ENCODE data around the gene LRRC23.

LRRC23 gene

DNA sequence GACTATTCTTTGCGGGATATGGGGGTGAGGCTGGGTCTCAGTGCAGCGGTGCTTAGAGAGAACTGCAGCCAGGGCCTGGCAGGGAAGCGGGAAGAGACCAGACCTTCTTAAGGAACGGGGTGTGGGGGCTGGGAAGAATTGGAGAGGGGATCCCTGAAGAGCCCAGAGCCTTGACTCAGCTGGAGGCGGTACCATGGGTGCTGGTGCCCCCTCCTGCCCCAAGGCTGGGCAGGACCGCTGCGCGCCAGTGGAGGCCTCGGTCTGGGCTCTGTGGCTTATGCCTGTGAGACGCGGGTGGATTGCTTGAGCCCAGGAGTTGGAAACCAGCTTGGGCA, 37.7 kb downstream of the LRRC23 start:
- no peak for DNase-seq (ENCODE audit: low read depth in 1 of 2, low spot score in 1 of 2)

DNA sequence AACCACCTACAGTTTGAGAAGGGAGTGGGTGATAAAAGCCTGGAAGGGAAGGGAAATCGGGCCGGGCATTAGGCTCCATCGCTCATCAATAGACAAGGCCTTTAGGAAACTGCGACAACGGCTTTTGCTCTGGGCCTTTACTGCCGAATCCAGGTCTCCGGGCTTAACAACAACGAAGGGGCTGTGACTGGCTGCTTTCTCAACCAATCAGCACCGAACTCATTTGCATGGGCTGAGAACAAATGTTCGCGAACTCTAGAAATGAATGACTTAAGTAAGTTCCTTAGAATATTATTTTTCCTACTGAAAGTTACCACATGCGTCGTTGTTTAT, 38.7 kb downstream of the LRRC23 start:
- DNase-seq (ENCODE audit: low read depth in 1 of 2, low spot score in 1 of 2): peak; percentile 56 to 63

DNA sequence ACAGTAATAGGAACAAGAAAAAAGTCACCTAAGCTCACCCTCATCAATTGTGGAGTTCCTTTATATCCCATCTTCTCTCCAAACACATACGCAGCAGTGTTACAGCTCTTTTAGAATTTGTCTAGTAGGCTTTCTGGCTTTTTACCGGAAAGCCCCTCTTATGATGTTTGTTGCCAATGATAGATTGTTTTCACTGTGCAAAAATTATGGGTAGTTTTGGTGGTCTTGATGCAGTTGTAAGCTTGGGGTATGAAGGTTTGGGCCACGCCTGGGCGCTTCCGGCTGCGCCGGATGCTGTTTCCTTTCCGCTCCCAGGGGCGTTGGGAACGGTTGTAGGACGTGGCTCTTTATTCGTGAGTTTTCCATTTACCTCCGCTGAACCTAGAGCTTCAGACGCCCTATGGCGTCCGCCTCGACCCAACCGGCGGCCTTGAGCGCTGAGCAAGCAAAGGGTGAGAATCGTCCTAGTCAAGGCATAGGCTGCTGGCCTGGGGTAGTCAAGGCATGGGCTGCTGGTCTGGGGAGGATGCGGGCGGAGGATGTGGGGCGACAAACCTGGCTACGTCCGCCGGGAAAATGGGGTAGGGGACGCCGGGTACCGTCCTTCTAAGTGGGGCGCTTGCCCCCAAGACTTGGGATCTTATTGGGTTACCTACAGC, 39.2 kb downstream of the LRRC23 start, which contains the start of the genes C12orf57 and RNU7-1:
Gene C12orf57 (plus strand): TSS at position 301 of the 659 bp plus-strand sequence. CDS start 100 bp downstream, at position 401.
Gene RNU7-1 (plus strand): TSS at position 95 of the 659 bp plus-strand sequence.
- peak in 1 of 2 donors; percentile 68 for DNase-seq (ENCODE audit: low read depth in 1 of 2, low spot score in 1 of 2)

DNA sequence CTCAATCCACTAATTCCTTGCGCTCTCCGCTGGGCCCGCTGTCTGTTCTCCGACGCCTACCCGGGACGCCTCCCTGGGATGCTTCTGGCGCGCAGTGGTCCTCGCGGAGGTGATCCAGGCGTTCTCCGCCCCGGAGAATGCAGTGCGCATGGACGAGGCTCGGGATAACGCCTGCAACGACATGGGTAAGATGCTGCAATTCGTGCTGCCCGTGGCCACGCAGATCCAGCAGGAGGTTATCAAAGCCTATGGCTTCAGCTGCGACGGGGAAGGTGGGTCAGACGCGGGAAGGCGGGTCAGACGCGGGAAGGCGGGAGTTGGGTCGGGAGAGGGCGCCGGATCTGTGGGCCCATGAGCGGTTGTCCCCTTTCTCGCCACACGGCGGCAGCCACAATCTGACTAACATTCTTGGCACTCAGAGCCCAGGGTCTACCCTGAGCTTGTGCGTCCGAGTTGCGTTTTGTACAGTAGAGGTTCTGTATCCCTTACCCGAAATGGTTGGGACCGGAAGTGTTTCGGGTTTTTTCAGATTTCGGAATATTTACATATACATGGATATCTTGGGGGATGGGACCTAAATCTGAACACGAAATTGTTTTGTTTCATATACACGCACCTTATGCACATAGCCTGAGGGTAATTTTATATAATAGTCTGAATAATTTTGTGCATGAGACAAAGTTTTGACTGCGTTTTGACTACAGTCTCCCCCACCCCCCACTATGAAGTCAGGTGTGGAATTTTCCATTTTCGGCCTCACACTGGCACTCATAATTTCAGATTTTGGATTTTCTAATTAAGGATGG, 40.0 kb downstream of the LRRC23 start:
- DNase-seq (ENCODE audit: low read depth in 1 of 2, low spot score in 1 of 2): peak; percentile 66 to 74

DNA sequence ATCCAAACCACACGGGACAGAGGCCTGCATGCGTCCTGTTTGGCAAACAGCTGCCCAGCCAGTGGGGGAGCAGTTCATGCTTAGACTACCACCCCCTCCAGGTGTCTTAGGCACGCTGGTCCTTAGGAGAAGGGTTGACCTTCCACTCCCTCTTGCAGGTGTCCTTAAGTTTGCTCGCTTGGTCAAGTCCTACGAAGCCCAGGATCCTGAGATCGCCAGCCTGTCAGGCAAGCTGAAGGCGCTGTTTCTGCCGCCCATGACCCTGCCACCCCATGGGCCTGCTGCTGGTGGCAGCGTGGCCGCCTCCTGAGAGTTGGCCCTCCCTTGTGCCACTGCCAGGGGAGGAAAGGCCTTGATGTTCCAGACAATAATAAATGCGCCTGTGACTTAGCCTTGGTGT, 41.0 kb downstream of the LRRC23 start:
- DNase-seq (ENCODE audit: low read depth in 1 of 2, low spot score in 1 of 2): no peak

DNA sequence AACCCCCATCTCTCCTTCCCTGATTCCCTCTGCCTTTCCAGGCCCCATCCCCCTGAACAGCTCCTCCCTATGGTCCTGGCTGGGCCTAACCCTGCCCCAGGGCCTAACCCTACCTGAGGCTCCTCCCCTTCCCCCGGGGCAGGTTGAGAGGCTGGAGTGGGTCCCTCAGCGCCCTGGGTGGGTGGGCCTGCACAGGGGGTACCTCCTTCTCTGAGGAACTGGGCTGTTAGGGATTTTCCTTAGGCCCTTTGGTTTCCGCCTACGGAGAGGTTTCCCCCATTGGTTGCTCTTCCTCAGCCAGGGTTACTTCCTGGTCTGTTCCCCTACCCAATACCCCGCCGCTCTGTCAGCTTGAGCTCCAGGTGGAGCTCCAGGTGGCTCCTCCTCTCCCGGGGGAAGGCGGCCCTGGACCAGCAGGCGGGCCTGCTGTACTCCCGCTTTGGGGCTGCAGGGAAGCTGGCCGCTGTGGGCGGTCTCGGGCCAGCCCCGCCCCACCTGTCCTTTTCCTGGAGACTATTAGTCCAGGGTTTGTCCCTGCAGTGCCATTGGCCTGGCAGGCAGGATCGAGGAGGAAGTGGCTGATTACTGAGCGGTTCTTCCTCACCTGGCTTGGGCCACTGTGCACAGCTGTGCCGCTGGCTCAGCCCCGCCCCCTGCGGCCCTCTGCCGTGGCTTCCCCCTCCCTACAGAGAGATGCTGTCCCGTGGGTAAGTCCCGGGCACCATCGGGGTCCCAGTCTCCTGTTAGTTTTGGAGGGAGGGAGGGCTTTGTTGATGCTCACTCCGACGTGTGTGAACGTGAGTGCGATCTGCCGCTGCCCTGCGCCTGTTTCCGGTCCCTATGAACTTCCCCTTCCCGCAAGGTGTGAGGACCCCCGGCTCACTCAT, 41.7 kb downstream of the LRRC23 start:
- no peak for DNase-seq (ENCODE audit: low read depth in 1 of 2, low spot score in 1 of 2)

DNA sequence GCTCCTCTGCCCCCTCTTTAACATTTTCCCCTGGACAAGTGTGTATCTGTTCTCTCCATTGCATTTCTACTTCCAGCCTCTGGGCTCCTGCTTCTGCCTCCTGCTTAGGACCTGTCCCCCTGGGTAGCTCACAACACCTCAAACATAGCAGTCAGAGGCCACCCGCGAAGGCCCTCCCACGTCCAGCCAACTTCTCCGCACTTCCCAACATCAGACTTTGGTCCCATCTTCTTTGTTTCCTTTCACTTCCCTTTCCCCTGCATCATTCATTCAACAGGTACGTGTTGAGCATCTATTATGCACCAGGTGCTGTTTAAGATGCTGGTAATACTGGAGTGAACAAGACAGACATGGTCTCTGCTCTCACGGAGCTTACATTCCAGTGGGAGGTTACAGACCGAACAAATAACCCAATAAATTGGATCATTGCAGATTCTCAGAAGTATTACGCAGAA, 42.3 kb downstream of the LRRC23 start:
- DNase-seq (ENCODE audit: low read depth in 1 of 2, low spot score in 1 of 2): no peak

DNA sequence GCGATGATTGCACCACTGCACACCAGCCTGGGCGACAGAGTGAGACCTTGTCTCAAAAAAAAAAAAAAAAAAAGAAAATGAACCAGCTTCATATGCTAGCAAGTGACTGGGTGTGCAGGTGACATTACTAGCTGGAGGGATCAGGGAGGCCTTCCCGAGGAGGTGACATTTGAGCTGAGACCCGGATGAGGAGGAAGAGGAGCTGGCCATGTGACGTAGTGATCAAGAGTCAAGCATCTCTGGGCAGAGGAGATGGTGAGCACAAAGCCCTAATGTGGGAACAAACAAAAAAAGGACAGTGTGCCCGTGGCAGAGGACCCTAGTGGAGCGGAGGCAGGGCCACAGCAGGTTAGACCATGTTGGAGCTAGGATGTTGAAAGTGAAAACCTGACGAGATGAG, 43.0 kb downstream of the LRRC23 start:
- no peak for DNase-seq (ENCODE audit: low read depth in 1 of 2, low spot score in 1 of 2)

DNA sequence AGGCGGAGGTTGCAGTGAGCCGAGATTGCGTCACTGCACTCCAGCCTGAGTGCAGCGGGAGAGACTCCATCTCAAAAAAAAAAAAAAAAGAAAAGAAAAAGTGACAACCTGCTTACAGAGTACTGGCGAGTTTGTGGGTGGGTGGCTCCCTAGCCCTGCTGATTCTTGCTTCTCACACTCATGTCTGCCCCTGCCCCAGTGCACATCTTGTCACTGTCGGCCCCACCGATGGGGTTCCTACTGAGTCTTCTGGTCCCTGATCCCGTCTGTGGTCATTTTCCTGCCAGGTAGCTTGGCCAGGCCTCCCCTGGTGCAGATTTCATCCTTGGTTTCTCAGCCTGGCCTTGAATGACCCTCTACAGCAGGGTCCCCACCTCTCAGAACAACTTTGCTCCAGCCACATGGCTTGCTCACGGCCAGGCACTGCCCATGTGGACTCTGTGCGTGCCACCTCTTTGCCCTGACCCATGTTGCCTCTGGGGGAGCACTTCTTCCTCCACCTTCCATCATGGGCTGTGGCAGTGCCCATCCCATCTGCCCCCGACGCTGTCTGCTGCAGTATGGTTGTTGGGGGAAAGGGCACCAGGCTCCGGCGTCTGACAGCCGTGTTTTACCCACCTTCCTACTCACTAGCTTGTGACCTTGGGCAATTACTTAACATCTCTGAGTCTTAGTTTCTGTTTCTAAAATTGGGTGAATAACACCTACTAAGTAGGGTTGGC, 44.4 kb downstream of the LRRC23 start:
- DNase-seq (ENCODE audit: low read depth in 1 of 2, low spot score in 1 of 2): no peak

DNA sequence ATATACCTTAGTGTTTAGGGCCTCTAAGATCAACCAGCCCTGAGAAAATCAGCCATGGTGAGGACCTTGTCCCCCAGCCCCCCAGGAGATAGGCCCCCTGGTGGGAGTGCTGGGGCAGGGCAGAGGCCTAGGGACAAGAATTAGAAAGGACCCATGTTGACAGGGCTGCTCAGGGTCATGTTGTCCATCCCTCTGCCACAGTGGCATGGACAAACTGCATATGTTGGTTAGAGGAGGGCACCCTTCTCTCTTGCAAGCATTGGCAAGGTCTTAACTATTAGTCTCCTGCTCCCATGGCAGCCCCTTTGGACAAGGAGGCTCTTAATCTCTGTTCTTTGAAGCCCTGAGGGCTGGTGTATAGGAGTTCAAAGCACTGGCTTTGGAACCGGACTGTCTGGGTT, 45.8 kb downstream of the LRRC23 start:
- no peak for DNase-seq (ENCODE audit: low read depth in 1 of 2, low spot score in 1 of 2)

DNA sequence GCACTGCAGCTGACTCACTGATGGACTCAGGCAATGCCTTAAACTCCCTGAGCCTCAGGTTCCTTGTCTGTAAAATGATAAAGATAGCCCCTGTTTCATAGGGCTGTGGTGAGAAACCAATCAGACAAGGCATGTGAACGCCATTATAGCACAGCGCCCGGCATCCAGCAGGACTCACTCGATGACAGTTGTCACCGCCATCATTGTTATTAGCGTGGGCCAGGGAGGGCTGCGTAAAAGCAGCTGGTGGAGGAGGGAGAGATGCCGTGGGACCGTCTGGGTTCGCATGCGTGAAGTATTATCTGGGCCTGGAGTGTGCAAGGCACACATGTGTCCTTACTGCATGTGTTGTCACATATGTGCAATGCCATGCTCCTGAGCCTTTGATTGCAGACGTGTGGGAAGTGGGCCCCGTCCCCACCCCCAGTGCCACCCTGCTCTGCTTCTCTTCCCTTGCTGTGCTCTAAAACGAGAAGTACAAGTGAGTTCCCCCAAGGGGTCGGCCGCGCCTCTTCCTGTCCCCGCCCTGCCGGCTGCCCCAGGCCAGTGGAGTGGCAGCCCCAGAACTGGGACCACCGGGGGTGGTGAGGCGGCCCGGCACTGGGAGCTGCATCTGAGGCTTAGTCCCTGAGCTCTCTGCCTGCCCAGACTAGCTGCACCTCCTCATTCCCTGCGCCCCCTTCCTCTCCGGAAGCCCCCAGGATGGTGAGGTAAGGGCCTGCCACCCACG, 46.4 kb downstream of the LRRC23 start, which contains the start of gene PTPN6:
Gene PTPN6 (plus strand): TSS at position 546 of the 730 bp plus-strand sequence. CDS start 157 bp downstream, at position 703.
- no peak for DNase-seq (ENCODE audit: low read depth in 1 of 2, low spot score in 1 of 2)

DNA sequence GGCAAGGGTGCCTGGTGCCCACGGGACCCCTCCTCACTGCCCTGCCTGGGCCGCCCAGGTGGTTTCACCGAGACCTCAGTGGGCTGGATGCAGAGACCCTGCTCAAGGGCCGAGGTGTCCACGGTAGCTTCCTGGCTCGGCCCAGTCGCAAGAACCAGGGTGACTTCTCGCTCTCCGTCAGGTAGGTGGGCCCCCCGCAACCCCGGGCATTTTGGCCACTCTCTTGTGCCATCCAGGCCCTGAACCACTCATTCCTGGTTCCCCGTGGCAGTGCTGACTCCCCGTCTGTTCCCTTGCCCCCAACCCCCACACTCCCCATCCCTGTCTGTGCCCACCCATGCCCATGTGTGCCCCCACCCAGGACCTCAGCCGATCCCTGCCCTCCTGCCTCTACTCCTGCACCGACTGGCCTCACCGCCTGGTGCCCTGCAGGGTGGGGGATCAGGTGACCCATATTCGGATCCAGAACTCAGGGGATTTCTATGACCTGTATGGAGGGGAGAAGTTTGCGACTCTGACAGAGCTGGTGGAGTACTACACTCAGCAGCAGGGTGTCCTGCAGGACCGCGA, 47.0 kb downstream of the LRRC23 start:
- no peak for DNase-seq (ENCODE audit: low read depth in 1 of 2, low spot score in 1 of 2)

DNA sequence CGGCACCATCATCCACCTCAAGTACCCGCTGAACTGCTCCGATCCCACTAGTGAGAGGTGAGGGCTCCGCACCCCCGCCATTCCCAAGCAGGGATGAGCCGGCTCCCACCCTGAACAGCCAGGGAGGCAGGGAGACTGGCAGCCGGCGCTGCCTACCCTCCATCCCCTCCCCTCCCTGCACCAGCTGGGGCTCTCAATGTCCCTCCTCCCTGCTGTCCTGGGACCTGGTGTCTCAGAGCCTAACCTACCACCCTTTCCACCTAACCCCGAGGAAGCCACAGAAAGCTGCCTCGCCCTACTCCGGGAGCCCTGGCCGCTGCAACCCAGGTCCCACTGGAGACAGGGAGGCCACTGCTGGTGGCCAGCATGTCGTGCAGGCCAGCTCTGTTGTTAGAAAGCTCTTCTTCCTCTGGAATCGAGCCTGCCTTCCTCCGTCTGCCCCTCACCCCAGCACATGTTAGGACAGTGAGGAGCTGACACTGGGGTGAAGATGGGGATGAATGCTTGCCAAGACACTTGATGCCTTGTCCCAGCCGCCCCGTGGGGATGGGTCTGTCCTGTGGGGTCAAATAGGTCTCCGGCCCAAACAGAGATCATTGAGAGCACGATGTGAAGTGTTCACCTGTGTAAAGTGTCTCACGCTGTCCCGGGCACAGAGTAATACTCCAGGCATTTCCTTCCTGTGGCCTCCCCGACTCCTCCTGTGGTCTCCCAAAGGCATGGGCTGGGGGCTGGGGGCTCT, 47.7 kb downstream of the LRRC23 start:
- no peak for DNase-seq (ENCODE audit: low read depth in 1 of 2, low spot score in 1 of 2)

DNA sequence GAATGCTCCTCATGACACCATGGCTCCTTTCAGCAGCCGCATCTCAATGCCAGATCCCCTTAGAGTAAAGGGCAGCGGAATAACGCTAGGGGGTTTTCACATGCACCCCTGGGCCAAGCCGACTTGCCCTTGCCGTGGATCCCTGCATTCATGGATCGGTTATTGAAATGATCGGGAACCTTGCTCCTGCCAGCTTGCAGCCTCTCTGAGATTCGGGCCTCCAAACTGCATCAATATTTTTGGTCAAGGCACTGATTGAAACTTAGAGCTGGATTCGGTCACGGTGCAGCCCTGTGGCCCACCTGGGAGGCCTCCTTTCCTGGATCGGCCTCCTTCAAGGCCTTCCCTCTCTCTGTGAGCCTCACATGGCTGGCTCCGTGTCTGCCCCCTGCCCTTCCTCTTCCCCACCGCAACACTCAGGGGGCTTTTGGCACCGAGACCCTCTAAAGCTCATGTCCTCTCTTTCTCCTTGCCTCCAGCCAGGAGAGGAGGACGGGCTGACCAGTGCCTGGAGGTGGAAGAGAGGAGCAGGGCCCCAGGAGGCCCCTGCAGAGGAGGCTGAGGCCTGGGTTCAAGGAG, 48.3 kb downstream of the LRRC23 start:
- DNase-seq (ENCODE audit: low read depth in 1 of 2, low spot score in 1 of 2): no peak

DNA sequence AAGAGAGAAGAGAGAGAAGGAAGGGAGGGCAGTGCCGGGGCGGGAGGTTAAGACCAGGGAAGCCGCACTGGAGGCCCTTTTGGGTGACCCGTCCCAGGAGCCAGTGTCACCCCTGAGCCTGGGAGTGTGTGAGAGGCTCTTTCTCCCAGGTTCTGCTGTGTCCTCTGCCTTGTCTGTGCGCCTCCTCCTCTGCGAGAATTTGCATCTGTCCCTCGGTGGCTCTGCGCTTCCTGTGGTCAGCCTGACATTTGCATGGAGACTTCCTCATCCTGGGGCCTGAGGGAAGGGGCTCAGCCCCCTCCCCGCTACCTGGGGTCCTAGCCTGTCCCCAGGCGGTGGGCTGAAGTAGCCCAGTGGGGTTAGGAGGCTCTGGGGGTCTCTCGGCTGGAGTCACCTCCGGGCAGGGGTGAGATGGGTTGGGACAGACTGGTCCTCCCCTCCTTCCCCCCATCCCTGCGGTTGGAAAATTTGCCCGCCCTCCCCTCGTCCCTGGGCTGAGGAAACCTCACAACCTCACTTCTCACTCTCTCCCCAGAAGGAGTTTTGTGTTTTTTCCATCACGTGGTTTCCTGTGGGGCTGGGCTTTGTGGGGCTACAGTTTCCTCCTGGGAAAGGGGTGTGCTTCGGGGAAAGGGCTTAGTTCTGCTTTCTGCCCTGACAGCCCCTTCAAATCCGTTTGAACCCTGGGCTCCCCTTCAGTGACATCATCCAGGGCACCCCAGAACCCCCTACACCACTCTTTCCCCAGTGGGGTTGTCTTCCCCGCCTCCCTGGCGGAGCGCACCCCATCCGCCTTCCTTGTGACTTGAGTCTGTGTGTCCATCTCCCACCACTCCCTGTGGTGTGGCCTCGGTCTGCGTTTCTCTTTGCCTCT, 49.1 kb downstream of the LRRC23 start:
- peak; percentile 46 to 73 for DNase-seq (ENCODE audit: low read depth in 1 of 2, low spot score in 1 of 2)

DNA sequence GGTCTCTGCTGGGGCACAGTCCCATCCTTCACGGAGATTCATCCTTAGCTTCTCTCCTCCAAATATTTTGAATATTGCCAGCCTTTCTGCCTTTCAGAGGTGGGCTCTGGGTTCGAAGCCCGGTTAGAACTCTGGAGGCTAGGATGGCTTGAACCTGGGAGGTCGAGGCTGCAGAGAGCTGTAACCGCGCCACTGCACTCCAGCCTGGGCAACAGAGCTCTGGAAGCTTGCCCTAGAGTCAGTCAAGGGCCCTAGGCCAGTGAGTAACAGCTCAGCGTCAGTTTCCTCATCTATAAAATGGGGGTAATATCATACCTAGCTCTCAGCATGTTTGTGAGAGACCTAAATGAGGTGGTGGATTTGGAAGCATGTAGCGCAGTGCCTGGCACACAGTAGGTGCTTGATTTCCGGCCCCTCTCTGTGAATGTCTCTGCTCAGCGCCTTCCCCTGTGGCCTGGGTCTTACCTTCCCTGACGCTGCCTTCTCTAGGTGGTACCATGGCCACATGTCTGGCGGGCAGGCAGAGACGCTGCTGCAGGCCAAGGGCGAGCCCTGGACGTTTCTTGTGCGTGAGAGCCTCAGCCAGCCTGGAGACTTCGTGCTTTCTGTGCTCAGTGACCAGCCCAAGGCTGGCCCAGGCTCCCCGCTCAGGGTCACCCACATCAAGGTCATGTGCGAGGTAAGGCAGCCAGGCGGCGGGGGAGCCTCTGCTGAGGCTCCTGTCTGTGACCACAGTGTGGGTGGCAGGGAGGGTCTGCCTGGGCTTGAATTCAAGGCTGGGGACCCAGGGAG, 49.9 kb downstream of the LRRC23 start:
- DNase-seq (ENCODE audit: low read depth in 1 of 2, low spot score in 1 of 2): no peak
